ENCODE results near the gene PIGN. TPM values are rescaled to one million over a fixed set of nuclear protein-coding genes. Genes with fewer than 3 reads are reported as not detected.

PIGN gene
- total RNA-seq, 1 experiment from 2014 or later = 30.9 TPM

DNA sequence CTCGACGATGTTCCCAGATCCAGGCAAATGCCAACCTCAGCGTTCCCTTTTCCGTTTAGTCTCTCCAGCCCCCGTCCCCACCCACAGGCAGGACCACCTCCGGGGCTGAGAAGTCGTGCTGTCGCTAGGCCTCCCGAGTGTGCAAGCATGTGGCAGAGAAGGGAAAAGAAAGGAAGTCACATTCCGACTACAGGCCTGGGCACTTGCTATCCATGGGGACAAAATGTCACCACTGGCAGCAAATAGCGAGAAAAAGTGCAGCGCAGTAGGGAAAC lies 420 bp downstream of the PIGN start:
- no peak overlapping the region for H2BK120ac ChIP-seq (ENCODE audit: low read depth, low read length, poor library complexity, severe bottlenecking)
- WGBS (ENCODE audit: extremely low coverage, insufficient read length, low lambda C conversion rate) = no CpG with 5 or more reads among the region's 12 CpGs

More for the DNA sequence above, 420 bp downstream of the PIGN start:
- no peak for DNase-seq
- no peak overlapping the region for H2BK12ac ChIP-seq (ENCODE audit: insufficient read length, low read depth, low read length)
- H3K27ac ChIP-seq (ENCODE audit: insufficient read length, low read depth, low read length) = peak overlapping the region; percentile 69
- no peak overlapping the region for H2BK5ac ChIP-seq (ENCODE audit: insufficient read length, low read length)
- H2AFZ ChIP-seq (ENCODE audit: low read length) = no peak overlapping the region
- Mint-ChIP-seq H3K27me3 (ENCODE audit: low read depth) (no peaks in the 10 kb centered on the region; the same call in 1 of the 2 replicates), H3K9me3 (no peaks in the 10 kb centered on the region), H3K4me1 (peaks cover 26 to 33% of the 10 kb centered on the region in 2 experiments), H3K36me3 (ENCODE audit: insufficient read depth in 1 of 3, low read depth in 3 of 3) (peaks cover 0 to 5% (median 0%) of the 10 kb centered on the region in 3 experiments; a peak in 4 of 7 replicates), H3K4me3 (peak overlapping the region; percentile 98 to 100), H3K27ac (peak overlapping the region; percentile 96 to 99 (median 98))
- no peak overlapping the region for H3T11ph ChIP-seq (ENCODE audit: low read length)
- peaks cover 4% of the 10 kb centered on the region for H3K79me1 ChIP-seq (ENCODE audit: insufficient read depth, low read depth, low read length, poor library complexity, severe bottlenecking)
- H3K4me2 ChIP-seq (ENCODE audit: insufficient read depth, insufficient read length, low read length) = peak overlapping the region; percentile 78
- peaks cover 32% of the 10 kb centered on the region for H3K79me2 ChIP-seq (ENCODE audit: insufficient read depth, low read length)
- H3K23me2 ChIP-seq (ENCODE audit: insufficient read length, low read depth, low read length, poor library complexity, severe bottlenecking) = peaks cover 13% of the 10 kb centered on the region
- H2AK5ac ChIP-seq (ENCODE audit: insufficient read length, low read length) = no peak overlapping the region
- no peak overlapping the region for H2BK15ac ChIP-seq (ENCODE audit: low read depth, low read length)
- H4K8ac ChIP-seq (replicated peaks; ENCODE audit: insufficient read length, low read depth, low read length) = no peak overlapping the region
- H4K20me1 ChIP-seq (ENCODE audit: control insufficient read depth, insufficient read depth, insufficient read length) = no peaks in the 10 kb centered on the region
- H3K14ac ChIP-seq (ENCODE audit: insufficient read depth, low read length) = peak overlapping the region; percentile 62; the same call in 1 of the 2 replicates
- no peaks in the 10 kb centered on the region for H3K27me3 ChIP-seq (ENCODE audit: insufficient read depth, low read length)
- H4K91ac ChIP-seq (ENCODE audit: insufficient read length, low read depth, low read length) = no peak overlapping the region
- peak overlapping the region; percentile 13 for H3K18ac ChIP-seq (ENCODE audit: insufficient read length, low read depth, low read length)
- no peak overlapping the region for H3K23ac ChIP-seq (ENCODE audit: insufficient read length, low read depth, low read length)
- no peak overlapping the region for H3K56ac ChIP-seq (ENCODE audit: insufficient read length, low read depth, low read length)
- H3K9ac ChIP-seq (ENCODE audit: extremely low read depth, insufficient read length, low read length) = peak overlapping the region; percentile 80
- no peak overlapping the region for H3K4ac ChIP-seq (ENCODE audit: low read depth, low read length)
- no peaks in the 10 kb centered on the region for H3K9me3 ChIP-seq (ENCODE audit: control insufficient read depth, low read depth, low read length)
- H2BK20ac ChIP-seq (ENCODE audit: low read depth, low read length, poor library complexity, severe bottlenecking) = no peak overlapping the region
- H3K4me1 ChIP-seq (ENCODE audit: insufficient read depth, low read length) = no peaks in the 10 kb centered on the region; the same call in 1 of the 2 replicates
- H4K5ac ChIP-seq (ENCODE audit: insufficient read length, low read depth, low read length) = peak overlapping the region; percentile 7
- TF ChIP-seq, protein P1, sequence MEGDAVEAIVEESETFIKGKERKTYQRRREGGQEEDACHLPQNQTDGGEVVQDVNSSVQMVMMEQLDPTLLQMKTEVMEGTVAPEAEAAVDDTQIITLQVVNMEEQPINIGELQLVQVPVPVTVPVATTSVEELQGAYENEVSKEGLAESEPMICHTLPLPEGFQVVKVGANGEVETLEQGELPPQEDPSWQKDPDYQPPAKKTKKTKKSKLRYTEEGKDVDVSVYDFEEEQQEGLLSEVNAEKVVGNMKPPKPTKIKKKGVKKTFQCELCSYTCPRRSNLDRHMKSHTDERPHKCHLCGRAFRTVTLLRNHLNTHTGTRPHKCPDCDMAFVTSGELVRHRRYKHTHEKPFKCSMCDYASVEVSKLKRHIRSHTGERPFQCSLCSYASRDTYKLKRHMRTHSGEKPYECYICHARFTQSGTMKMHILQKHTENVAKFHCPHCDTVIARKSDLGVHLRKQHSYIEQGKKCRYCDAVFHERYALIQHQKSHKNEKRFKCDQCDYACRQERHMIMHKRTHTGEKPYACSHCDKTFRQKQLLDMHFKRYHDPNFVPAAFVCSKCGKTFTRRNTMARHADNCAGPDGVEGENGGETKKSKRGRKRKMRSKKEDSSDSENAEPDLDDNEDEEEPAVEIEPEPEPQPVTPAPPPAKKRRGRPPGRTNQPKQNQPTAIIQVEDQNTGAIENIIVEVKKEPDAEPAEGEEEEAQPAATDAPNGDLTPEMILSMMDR (conservative IDR thresholded peaks at IDR 0.05) = no peak

All from H9 (cell line).